ENCODE measurements around the gene CYB5B.

- TF ChIP-seq CTCF (IDR thresholded peaks at IDR 0.05) (no peak), POLR2A (IDR thresholded peaks at IDR 0.05) (no peak), POLR2AphosphoS5 (IDR thresholded peaks at IDR 0.05) (no peak)
These were observed 4.2 kb downstream of the CYB5B start for GRCh38 chr16:69428652-69429051.

Data from breast epithelium (tissue), 3 donors.